NCI-H460 (cell line): Measurements from ENCODE around the gene PC. TPM values are rescaled to one million over a fixed set of nuclear protein-coding genes. Genes with fewer than 3 reads are reported as not detected.
"Not testable (repeated sequence)": the region's sequence is repeated elsewhere in the genome, so short reads cannot be mapped to it uniquely, and the experiment has no call there.

Experiments used
- DNase-seq: peaks from one replicate; pipeline ENCODE4 v3.0.0-alpha.2; 2016; ENCODE audit warnings: low read depth; ENCODE audit errors: extremely low read depth
- total RNA-seq: library from RNA; depleted of rRNA; stranded (reverse); fragments of >200 nt; shearing (Covaris generic); gene quantifications from 2 replicates; pipeline ENCODE4 v1.2.3, GENCODE V29; 2014

Gene PC
- total RNA-seq, 1 experiment from 2014 or later, result 22.2 TPM

DNA sequence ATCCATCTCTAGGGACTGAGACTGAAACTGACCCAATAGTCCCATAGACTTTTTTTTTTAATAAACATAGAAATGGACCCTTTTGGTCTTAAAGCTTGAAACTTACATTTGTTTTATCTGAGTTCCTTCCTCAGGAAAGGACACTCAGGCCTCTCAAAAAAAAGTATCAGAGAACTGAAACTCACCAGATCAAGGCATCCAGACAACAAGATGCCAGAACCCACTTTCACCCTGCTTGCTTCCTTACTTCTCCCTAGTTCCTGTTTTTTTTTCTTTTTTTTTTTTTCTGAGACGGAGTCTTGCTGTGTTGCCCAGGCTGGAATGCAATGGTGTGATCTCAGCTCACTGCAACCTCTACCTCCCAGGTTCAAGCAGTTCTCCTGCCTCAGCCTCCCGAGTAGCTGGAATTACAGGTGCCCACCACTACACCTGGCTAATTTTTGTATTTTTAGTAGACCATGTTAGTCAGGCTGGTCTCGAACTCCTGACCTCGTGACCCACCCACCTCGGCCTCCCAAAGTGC, 3.6 kb upstream of the PC start:
- not testable (repeated sequence) for DNase-seq

DNA sequence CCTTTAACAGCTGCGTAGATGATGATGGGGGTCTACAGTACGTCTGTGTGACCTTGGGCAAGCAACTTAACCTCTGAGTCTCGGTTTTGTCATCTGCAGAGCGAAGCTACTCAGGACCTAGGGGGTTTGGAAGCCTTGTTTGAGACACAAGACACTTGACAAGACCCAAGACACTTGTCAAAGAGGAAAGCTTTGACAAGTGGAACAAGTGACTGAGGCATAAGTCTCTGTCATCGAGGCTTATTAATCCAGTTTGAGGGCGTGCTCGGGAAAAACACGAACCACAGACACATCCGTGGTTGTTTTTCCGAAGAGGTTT, 732 bp upstream of the PC start:
- DNase-seq, result no peak

DNA sequence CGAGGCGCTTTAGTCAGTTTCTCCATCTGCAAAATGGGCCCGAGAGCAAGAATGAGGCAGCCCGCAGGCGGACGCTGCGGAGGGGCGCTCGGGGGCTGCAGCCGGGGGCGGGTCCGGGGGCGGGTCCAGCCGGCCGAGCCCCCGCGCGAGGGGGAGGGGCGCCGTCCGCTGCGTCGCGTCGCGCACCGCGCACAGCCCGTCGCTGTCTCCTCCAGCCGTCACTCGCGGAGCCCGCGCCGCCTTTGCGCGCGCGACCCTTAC, 282 bp downstream of the PC start:
- DNase-seq, result no peak

DNA sequence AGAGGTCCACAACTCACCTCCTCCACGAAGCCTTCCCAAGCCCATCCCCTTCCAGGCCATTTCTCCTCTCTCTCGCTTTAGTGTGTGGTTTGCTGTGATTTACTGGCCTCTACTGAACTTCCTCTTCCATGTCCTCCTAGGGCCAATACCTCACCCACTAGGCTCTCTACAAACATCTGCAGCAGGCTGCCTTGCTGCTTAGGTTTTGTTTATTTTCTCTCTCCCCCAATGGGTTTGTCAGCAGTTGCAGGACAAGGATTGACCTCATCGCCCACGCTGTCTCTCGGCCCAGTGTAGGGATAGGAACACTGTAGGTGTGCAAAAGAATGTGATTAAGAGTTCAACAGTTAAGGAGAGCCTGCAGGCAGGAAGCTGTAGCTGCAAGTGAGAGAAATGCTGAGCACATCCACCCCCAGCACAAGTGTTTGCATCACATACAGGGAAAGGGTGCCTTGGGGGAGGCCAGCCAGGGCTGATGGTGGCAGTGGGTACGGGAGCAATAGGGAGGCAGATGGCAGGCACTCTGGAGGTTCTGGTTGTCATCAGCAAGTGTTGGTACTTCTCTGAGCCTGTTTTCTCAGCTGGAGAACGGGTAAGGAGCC, 1.4 kb downstream of the PC start:
- no peak for DNase-seq

DNA sequence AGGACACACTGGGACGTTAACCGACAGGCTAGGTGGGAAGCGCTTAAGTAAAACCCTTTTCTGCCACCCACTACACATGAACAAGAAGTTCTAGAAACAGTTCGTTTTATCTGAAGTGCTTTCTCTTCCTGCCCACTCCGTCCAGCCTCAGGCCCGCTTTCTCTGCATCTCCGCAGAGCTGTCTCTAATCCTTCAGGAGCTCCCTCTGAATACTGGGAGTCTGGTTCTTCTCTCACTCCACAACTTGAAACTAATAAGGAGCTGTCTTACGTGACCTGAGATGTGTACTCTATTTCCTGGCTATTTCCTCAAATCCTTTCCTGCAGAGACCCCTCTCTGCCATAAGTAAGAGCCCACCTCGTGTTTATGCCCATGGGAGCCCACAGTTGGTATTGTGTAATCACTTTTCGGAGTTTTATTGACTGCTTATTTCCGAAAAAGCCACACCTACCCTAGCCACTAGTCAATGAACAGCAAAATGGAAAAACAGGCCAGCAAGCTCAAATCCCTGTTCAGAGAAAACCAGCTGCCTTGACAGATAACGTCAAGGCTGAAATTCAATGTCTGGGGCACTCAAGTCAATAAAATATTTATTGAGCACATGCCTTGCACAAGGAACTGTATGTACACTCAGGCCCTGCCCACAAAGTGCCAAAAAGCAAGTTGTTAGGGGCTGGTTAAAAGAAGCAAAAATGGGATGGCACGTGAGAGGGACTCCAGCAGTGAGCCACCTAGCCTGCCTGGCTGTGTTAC, 4.9 kb downstream of the PC start:
- DNase-seq, result no peak

DNA sequence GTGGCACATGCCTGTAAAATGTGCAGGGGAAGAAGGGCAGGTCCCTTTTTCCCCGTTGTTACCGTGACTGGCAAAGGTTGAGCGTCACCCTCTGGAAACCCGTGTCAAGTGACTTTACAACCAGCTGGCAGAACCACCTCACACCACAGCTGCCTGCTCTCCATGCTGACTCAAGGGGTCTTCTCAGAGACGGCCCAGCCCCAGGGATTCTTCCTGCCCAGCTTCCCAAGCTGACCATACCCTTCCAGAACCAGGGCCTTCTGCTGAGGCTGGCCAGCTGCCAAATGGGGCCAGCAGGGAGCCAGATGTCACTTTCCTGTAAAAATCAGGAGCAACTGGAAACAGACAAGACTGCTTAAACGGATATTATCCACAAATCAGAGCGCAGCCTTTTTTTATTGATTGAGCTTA, 6.3 kb downstream of the PC start:
- DNase-seq, result no peak

DNA sequence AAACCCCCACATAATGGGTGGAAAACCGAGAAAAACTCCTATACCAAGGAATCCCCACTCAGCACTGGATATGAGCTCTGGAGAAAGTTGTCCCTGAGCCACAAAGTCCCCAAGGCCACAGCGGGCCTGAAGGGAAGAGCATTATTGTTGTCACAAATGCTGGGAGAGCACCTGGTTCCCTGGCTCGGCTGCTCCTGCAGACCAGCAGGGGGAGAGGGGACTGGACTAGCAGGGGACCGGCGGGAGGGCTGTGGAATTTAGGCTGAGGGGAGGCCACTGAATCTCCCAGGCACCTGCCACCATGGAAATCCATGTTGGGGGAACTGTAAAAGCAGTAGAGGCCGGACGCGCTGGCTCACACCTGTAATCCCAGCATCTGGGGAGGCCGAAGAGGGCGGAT, 7.0 kb downstream of the PC start:
- no peak for DNase-seq

DNA sequence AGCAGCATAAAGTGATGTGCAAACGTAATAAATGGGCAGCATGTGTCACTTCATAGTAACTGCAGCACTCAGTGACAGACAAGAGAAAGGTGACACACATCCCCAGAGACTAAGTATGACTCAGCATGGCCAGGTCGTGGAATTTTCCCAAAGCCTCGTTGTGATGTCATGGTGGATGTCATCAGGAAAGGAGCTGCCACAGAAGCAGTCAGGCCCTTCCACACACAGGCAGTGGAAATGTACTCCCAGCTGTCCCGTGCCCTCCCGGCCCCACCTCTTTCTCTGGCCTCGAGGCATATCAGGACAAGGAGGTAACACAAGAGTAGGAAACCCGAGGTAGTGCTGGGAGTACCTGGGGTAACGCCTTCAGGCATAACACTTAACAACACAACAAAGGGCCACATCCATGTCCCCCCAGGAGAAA, 8.1 kb downstream of the PC start:
- peak; percentile 78 for DNase-seq

DNA sequence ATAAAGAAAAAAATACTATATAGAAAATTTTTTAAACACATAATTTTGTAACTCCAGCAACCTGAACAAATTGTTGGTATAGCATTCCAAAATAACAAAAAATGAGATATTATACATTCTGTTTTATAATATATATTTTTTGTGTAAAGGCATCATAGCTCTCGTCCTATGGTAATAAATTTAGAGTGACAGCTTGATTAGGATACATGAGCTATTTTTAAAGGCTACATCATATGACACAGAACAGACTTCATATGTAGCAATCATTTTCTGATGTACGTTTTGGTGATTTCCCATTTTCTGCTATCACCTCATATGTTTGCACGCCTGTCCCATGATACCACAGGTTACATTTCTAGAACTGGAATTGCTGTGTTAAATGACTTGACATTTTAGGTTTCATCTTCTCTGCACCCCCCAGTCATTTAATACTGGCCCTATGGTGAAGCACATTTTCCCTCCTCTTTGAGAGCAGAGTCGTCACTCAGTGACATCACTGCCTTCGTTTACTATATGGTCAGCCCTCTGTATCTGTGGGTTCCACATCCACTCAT, 19.5 kb downstream of the PC start:
- DNase-seq, result no peak

DNA sequence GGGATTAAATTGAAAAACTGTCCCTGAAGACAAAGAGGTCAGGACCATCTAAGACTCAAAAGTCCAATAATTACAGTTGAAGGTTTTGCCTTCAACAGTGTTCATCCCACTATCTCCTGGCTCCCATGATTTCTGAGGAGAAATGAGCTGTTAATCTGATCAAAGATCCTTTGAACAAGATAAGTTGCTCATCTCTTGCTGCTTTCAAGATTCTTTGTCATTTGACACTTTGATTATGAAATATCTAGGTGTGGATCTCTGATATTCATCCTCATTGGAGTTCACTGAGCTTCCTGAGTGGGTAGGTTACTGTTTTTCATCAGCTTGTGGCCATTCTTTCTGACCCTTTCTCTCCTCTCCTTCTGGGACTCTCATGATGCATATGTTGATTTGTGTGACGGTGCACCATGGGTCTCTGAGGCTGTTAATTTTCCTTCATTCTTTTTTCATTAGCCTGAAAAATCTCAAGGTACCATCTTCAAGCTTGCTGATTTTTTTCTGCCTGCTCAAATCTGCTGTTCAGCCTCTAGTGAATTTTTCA, 20.9 kb downstream of the PC start:
- no peak for DNase-seq

DNA sequence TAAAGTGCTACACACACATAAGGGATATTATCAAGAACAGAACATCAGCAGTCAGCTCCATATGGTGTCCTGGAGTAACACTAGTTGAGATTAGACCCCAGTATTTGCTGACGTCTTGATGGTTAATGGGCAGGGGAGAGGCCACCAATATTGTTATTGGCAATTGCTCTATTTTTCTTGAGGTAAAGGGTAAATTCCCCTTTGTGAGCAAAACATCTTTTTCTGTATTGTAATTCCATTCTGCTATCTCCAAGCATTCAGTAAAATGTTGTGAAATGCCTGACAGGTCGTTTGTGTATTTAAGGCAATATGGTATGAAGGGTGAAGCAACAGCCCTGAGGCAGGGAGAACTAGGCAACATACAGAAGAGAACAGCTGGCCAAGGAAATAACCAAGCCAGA, 21.9 kb downstream of the PC start:
- DNase-seq, result peak; percentile 69

DNA sequence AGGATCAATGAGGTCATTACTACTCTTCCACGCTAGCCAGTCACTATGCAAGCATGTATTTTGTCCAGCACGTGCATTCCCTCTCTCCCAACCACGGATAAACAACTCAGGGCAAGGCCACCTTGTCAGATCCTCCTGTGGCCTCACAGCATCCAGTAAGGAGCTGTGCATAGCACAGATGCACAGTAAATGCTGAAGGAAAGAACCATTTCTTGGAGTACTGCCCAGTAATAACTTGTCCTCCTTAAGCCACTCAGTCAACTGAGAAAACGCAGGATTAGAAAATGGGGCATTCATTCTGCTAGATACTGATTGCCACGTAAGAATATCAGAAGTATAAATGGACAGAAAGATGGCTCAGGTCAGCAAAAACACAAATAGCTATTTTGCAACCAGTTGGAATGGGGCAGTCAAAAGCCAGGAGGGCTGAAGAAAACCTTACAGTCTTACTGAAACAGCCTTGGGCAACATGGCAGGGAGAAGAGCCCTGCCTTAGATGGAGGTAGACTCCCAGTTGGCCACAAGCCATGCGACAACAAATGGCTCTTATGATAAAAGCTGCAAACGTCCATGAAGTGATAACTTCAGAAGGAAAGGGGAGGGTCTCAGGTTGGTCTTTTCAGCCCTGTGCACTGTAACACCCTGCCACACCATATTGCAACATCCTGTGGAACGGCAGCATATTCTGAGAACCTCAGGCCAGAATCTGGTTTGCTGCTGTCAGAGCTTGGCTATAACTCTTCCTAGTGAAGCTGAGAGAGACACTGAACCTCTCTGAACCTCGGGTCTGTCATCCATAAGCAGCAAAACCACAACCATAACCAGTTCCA, 23.0 kb downstream of the PC start:
- DNase-seq, result no peak

DNA sequence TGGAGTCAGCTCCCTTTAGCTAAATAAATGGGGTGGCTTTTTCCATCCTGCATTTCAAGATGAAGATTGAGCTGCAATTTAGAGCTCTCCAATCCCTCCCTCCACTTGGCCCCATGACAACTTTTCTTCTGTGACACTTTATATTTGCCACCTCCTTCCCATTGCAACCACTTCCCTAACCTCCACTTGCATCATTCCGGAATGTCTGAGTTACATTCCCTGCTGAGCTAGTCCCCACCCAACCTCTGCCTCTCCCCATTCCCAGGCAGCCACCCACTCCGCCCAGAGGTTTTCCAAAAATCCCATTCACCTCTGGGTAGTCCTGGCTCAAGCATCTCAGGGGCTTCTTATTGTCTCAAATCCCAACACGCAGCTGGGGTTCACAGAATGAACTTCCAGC, 24.7 kb downstream of the PC start:
- DNase-seq, result peak; percentile 79

DNA sequence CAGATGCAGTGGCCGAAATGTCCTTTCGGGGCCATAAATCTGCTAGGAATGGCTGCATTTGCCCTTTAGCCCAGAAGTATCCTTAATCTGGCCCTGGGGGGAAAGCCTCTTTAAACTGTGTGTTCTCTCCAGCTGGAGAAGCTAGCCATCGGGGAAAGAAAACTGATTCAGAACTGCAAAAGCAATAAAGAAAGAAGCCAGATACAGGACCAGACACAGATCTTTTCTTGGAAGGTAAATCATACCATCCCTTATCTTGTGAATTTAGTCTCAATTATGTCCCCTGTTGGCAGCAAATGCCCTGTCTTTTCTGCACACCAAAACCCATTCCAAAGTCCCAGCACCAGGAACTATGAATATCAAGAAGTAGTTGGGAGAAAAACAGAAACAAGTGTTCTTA, 25.6 kb downstream of the PC start:
- no peak for DNase-seq

DNA sequence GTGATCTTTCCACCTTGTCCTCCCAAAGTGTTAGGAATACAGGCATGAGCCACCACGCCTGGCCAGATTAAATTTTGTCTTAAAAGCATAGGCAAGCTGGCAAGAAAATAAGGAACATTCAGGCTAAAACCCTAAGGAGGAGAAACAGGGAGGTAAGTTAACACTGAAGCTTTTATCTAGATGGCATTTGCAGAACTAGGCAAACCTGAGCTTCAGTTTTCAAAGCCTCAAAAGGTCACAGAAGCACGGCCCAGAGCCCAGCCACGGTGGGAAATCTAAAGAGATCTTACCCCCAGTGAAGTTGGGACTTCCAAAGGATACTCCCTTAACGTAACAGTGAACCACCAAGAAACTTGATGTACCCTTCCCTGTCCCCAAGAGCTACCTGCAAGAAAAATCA, 28.4 kb downstream of the PC start:
- DNase-seq, result no peak

DNA sequence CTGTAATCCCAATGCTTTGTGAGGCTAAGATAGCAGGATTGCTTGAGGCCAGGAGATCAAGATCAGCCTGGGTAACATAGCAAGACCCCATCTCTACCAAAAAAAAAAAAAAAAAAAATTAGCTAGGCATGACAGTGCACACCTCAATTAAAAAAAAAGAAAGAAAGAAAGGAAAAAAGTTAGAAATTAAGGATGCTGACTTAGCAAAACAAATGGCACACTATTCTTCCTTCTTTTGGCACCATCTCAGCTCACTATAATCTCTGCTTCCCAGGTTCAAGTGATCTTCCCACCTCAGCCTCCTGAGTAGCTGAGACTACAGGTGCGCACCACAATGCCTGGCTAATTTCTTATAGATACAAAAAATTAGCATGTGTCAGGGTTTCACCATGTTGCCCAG, 33.9 kb downstream of the PC start:
- no peak for DNase-seq

DNA sequence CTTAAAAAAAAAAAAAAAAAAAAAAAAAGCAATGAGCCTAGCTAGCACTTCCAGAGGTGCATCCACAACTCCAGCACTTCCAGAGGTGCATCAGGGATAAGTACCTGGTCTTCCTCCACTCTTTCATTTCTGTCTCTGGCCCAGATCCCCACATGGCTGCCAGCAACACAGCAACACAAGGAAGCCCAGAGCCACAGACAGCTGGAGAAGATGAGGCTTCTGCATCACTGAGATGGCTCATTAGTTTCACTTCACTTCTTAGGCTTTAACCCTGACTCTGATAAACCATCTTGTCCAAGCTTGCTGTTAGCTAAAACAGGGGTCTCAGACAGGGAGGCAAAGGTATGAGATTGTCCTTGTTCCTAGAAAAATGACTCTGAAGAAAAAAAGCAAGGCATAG, 35.6 kb downstream of the PC start:
- DNase-seq, result no peak

DNA sequence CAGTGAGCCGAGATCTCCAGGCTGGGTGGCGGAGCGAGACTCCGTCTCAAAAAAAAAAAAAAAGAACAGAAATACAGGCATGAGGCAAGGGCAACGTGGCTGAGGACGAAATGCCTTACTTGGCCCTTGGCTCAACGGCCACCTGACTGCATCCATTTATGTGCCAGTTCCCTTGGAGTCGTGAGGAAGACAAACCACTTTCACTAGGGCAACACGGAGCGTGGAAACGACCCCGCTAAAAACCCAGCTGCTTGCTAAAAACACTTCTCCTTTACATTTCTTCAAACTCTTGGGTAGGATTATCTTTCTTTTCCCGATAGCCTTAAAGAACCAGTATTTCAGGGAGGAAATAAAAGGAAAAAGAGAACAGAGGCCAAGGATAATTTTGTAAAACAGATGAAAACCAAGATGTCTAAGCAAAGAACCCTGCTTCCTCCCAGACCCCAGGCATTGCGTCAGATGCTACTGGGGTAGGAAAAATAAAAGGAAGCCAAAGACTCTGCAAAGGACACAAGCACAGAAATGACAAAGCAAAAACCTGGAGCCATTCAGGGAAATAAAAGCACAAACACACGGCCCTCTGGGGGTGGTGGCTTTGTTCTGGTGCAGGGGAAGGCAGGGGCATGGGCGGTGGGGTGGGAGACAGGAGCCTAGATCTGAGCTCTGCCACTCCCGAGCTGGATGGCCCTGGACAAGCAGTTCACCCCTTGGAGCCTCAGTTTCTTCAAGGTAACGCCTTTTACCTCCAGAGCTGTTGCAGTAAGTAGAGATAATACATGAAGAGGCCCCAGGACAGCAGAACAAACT, 37.0 kb downstream of the PC start:
- DNase-seq, result no peak

DNA sequence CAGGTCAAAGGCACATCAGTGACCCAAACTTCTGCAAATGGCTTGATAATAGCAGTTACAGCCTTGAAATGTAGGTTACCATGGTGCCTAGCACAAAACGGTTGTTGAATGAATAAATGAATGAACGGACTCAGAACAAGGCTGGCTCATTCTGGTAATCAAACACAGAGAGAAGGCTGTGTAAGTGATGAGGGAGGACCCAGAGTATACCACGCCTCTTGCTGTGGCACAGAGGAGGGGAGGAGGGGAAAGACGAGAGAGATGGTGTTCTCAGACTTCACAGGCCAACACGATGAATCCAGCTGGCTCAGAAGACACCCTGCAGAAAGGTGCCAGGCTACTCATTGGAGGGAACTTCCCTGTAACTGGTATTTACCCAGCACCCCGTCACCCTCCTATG, 38.3 kb downstream of the PC start:
- DNase-seq, result no peak

DNA sequence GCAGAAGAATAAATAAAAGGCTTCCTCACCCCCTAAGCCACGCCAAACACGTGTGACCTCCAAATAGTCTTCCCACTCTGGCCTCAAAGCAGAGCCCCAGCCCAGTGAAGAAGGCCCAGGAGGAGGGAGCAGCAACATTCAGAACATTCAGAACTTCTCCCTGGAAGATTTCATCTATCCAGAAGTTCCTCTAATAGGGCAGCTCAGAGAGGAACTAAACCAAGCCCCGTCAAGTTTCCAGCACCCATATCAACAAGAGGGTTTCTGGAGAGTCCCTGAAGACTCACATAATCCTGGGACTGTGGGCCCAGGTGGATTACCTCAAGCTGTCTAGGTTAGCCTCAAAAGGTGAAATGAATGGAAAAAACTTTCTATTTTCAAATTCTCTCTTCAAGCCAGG, 39.4 kb downstream of the PC start:
- DNase-seq, result no peak

DNA sequence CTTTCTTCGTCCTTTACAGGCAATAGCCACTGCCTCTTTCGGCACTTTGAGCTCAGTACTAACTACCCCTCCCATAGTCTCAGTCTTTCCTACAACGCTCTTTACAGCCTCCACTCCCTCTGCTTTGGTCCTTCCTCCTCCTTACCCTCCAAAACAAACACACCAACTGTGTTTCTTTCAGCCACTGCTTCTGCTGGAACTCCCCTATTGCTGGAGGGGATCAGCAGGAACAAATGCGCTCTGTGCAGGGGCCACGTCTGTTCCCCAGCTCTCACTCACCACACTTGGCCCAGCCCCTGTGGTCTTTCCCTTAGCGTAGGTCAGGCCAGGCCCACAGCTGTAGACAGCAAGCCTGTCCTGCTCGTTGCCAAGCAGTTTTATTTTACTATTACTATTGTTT, 42.3 kb downstream of the PC start:
- DNase-seq, result no peak
